Spleen (tissue), 11 donors: Measurements from ENCODE around the gene GARNL3. TPM values are rescaled to one million over a fixed set of nuclear protein-coding genes. Genes with fewer than 3 reads are reported as not detected.

Experiments used
- DNase-seq: peaks from one replicate; pipeline ENCODE4 v3.0.0-alpha.2; 2020
- H3K27ac ChIP-seq, 8 donors: fragments of 200-600 bp; sonication (generic) in 7 of 8; 1 replicate in 4 of 8; 2 replicates in 4 of 8; pipeline versions ENCODE4 v1.5.0 to v1.8.0; 2016 to 2021; ENCODE audit warnings: inconsistent platforms in 4 of 8, mild to moderate bottlenecking in 4 of 8, moderate library complexity in 1 of 8
- H3K27me3 ChIP-seq, 7 donors: fragments of 200-600 bp; sonication (generic) in 6 of 7; replicated peaks in 1 of 7; 1 replicate in 4 of 7; 2 replicates in 3 of 7; pipeline versions ENCODE4 v1.5.0 to v1.8.0; 2016 to 2021; ENCODE audit warnings: inconsistent platforms in 3 of 7, mild to moderate bottlenecking in 1 of 7
- H3K36me3 ChIP-seq, 6 donors: fragments of 200-600 bp; sonication (generic) in 5 of 6; 1 replicate in 4 of 6; 2 replicates in 2 of 6; pipeline versions ENCODE4 v1.5.0 to v1.8.0; 2016 to 2021; ENCODE audit warnings: inconsistent platforms in 2 of 6
- H3K4me1 ChIP-seq, 6 donors: fragments of 200-600 bp; sonication (generic) in 5 of 6; 1 replicate in 3 of 6; 2 replicates in 3 of 6; pipeline versions ENCODE4 v1.5.0 to v1.8.0; 2016 to 2021; ENCODE audit warnings: inconsistent platforms in 3 of 6
- H3K4me3 ChIP-seq, 8 donors: fragments of 200-600 bp; sonication (generic) in 7 of 8; 1 replicate in 4 of 8; 2 replicates in 4 of 8; pipeline versions ENCODE4 v1.5.0 to v1.8.0; 2016 to 2021; ENCODE audit warnings: inconsistent platforms in 4 of 8, mild to moderate bottlenecking in 4 of 8, moderate library complexity in 2 of 8
- H3K9me3 ChIP-seq, 8 donors: fragments of 200-600 bp; sonication (generic) in 7 of 8; 1 replicate in 4 of 8; 2 replicates in 4 of 8; pipeline versions ENCODE4 v1.5.0 to v1.8.0; 2016 to 2021; ENCODE audit warnings: inconsistent platforms in 4 of 8
- CTCF ChIP-seq, 11 experiments: fragments of 200-600 bp in 7 of 11; fragments of 450-650 bp in 4 of 11; sonication (generic) in 4 of 11; IDR thresholded peaks in 8 of 11; conservative IDR thresholded peaks in 3 of 11; 1 replicate in 7 of 11; 2 replicates in 4 of 11; pipeline versions ENCODE4 v1.4.0 to v1.8.0; 2016 to 2021; ENCODE audit warnings: antibody characterized with exemption in 11 of 11, inconsistent platforms in 4 of 11, mild to moderate bottlenecking in 1 of 11
- POLR2A ChIP-seq, 3 donors: fragments of 450-650 bp; IDR thresholded peaks; one replicate each; pipeline ENCODE4 v1.5.1; 2017; ENCODE audit warnings: antibody characterized with exemption in 3 of 3, mild to moderate bottlenecking in 1 of 3
- POLR2AphosphoS5 ChIP-seq, 3 donors: sonication (generic); formaldehyde crosslinking; IDR thresholded peaks; one replicate each; pipeline ENCODE4 v1.5.1; 2017; ENCODE audit warnings: antibody characterized with exemption in 3 of 3
- WGBS, 5 donors: extraction: QIAGEN DNeasy Blood & Tissue Kit in 3 of 5; methylation state at CpG; one replicate each; pipeline versions ENCODE4 v1.1.5 to v1.1.7; 2013 to 2018; 5-methylcytosine and 5-hydroxymethylcytosine counted together
- intact Hi-C: fragments of 100-400 bp; cut with DNase I; formaldehyde crosslinking; loops from one replicate; pipeline ENCODE4 v1.15.0; 2023; ENCODE audit warnings: low total_unique reads
- polyA plus RNA-seq, 3 donors: library from polyadenylated mRNA; stranded (reverse); fragments of 200-250 nt; gene quantifications; one replicate each; pipeline ENCODE4 v1.2.1, GENCODE V29; 2013
- total RNA-seq, 7 donors: library from RNA; depleted of rRNA in 3 of 7; stranded (reverse); fragments of >200 nt in 3 of 7; fragmentation: NEBNext Ultra II Directional in 4 of 7; extraction: Animal tissue kit (Norgen Biotek cat#: 25700) in 4 of 7; gene quantifications; one replicate each; pipeline versions ENCODE4 v1.1.0 to v1.2.1, GENCODE V29; 2016 to 2021
- donor health status: healthy with polysubstance abuse.
- donor health status: DM: no; HTN: no; CAD: no; lungs with moderate emphysema.
- donor health status: DM: no; HTN: no; CAD: no.
- donor health status: Bipolar disorder and iron deficiency.
- donor health status: healthy.
- donor health status: DM: no; HTN: no; CAD: no.
- donor health status: DM: yes; HTN: yes; CAD: no.

The GARNL3 gene
- total and polyA plus RNA-seq, 10 donors: 2.1 to 14.7 (median 10.0) TPM

GRCh38 chr9:127421057-127421456, 156.5 kb downstream of the GARNL3 start:
- TF ChIP-seq POLR2AphosphoS5 (IDR thresholded peaks at IDR 0.05) (no peak), CTCF (IDR thresholded peaks at IDR 0.05 in 8 of 11, conservative IDR thresholded peaks at IDR 0.05 in 3 of 11) (no peak), POLR2A (IDR thresholded peaks at IDR 0.05) (no peak)
- intact Hi-C loops: no loop called here
- Histone ChIP-seq H3K36me3 (no peaks in the 10 kb centered on the region), H3K4me3 (no peak overlapping the region), H3K4me1 (peaks cover 13 to 50% (median 37%) of the 10 kb centered on the region in 6 donors), H3K27ac (no peak overlapping the region), H3K27me3 (no peaks in the 10 kb centered on the region), H3K9me3 (no peaks in the 10 kb centered on the region)
- DNase-seq: no peak
- 88 to 92% (median 90%) methylated on average over 7 of the region's 7 CpGs for WGBS, 5 donors

- intact Hi-C loops: no loop called here
- TF ChIP-seq POLR2A (IDR thresholded peaks at IDR 0.05) (no peak), CTCF (IDR thresholded peaks at IDR 0.05 in 8 of 11, conservative IDR thresholded peaks at IDR 0.05 in 3 of 11) (no peak), POLR2AphosphoS5 (IDR thresholded peaks at IDR 0.05) (no peak)
- Histone ChIP-seq H3K27me3 (no peaks in the 10 kb centered on the region), H3K27ac (peak overlapping the region in 2 of 8 donors; percentile 89 to 90), H3K9me3 (no peaks in the 10 kb centered on the region), H3K36me3 (peaks cover 0 to 5% (median 0%) of the 10 kb centered on the region in 6 donors), H3K4me3 (peak overlapping the region in 2 of 8 donors; percentile 77 to 96), H3K4me1 (peaks cover 21 to 62% (median 47%) of the 10 kb centered on the region in 6 donors)
- WGBS, 5 donors: 90 to 93% (median 91%) methylated on average over 5 to 10 of the region's 10 CpGs
- no peak for DNase-seq
These were observed 157.7 kb downstream of the GARNL3 start for GRCh38 chr9:127422133-127422782.

GRCh38 chr9:127422787-127423186, 158.2 kb downstream of the GARNL3 start:
- 63 to 87% (median 65%) methylated on average over 6 of the region's 6 CpGs for WGBS, 5 donors
- TF ChIP-seq POLR2A (IDR thresholded peaks at IDR 0.05) (no peak), CTCF (IDR thresholded peaks at IDR 0.05 in 8 of 11, conservative IDR thresholded peaks at IDR 0.05 in 3 of 11) (no peak), POLR2AphosphoS5 (IDR thresholded peaks at IDR 0.05) (no peak)
- Histone ChIP-seq H3K4me3 (peak overlapping the region in 7 of 8 donors; percentile 77 to 96 (median 93)), H3K4me1 (peaks cover 21 to 67% (median 47%) of the 10 kb centered on the region in 6 donors), H3K27me3 (no peaks in the 10 kb centered on the region), H3K9me3 (no peaks in the 10 kb centered on the region), H3K27ac (peak overlapping the region in 4 of 8 donors; percentile 86 to 92 (median 90)), H3K36me3 (peaks cover 0 to 5% (median 0%) of the 10 kb centered on the region in 6 donors)
- intact Hi-C loops: no loop called here
- no peak for DNase-seq

GRCh38 chr9:127423476-127423933, 158.9 kb downstream of the GARNL3 start:
- WGBS, 5 donors: 0 to 4% (median 2%) methylated on average over 9 of the region's 9 CpGs
- TF ChIP-seq CTCF (IDR thresholded peaks at IDR 0.05 in 8 of 11, conservative IDR thresholded peaks at IDR 0.05 in 3 of 11) (no peak), POLR2AphosphoS5 (IDR thresholded peaks at IDR 0.05) (no peak), POLR2A (IDR thresholded peaks at IDR 0.05) (no peak)

More at GRCh38 chr9:127423476-127423933, 158.9 kb downstream of the GARNL3 start:
- peak overlapping the region; percentile 83 to 92 (median 88) for H3K27ac ChIP-seq
- intact Hi-C loops: no loop called here
- H3K27me3 ChIP-seq: no peaks in the 10 kb centered on the region
- no peak for DNase-seq
- H3K4me3 ChIP-seq: peak overlapping the region; percentile 77 to 96 (median 92)
- no peaks in the 10 kb centered on the region for H3K9me3 ChIP-seq
- peaks cover 21 to 68% (median 47%) of the 10 kb centered on the region in 6 donors for H3K4me1 ChIP-seq
- H3K36me3 ChIP-seq: peaks cover 0 to 9% (median 4%) of the 10 kb centered on the region in 6 donors
